Astrocyte (in vitro differentiated cells and primary cell): ENCODE results near the gene ZBTB46. TPM values are rescaled to one million over a fixed set of nuclear protein-coding genes. Genes with fewer than 3 reads are reported as not detected.

Experiments
- DNase-seq: peaks from one replicate; pipeline ENCODE4 v3.0.0-alpha.2; 2010; ENCODE audit warnings: low read depth
- FAIRE-seq: peaks from 2 replicates; lab custom pipeline; 2011; peaks lifted over from hg19 to GRCh38; lab: Jason Lieb, UNC
- H2AFZ ChIP-seq: 2 replicates; pipeline ENCODE4 v1.6.0; 2012; ENCODE audit warnings: low read depth, low read length, inconsistent platforms
- H3K27ac ChIP-seq: 2 replicates; pipeline ENCODE4 v1.5.1; 2011; ENCODE audit warnings: low read depth, low read length, inconsistent platforms
- H3K27me3 ChIP-seq: 2 replicates; pipeline ENCODE4 v1.6.0; 2011; ENCODE audit warnings: low read length, inconsistent platforms; ENCODE audit not compliant: insufficient read depth
- H3K36me3 ChIP-seq: 2 replicates; pipeline ENCODE4 v1.5.1; 2011; ENCODE audit warnings: low read length, inconsistent platforms; ENCODE audit not compliant: insufficient read depth
- H3K4me1 ChIP-seq: 2 replicates; pipeline ENCODE4 v1.5.1; 2011; ENCODE audit warnings: low read length, inconsistent platforms; ENCODE audit not compliant: insufficient read depth
- H3K4me2 ChIP-seq: 2 replicates; pipeline ENCODE4 v1.6.0; 2012; ENCODE audit warnings: low read length, inconsistent platforms
- H3K4me3 ChIP-seq: 2 replicates; pipeline ENCODE4 v1.5.1; 2011; ENCODE audit warnings: low read depth, mild to moderate bottlenecking, low read length, inconsistent platforms; ENCODE audit not compliant: insufficient read depth
- H3K79me2 ChIP-seq: 2 replicates; pipeline ENCODE4 v1.6.0; 2012; ENCODE audit warnings: mild to moderate bottlenecking, low read length, inconsistent platforms; ENCODE audit not compliant: insufficient read depth
- H3K9ac ChIP-seq: 2 replicates; pipeline ENCODE4 v1.6.0; 2012; ENCODE audit warnings: mild to moderate bottlenecking, low read length, inconsistent platforms
- H3K9me3 ChIP-seq: 2 replicates; pipeline ENCODE4 v1.5.1; 2012; ENCODE audit warnings: low read depth, mild to moderate bottlenecking, low read length, inconsistent platforms; ENCODE audit not compliant: insufficient read depth
- H4K20me1 ChIP-seq: 2 replicates; pipeline ENCODE4 v1.6.0; 2012; ENCODE audit warnings: low read length, inconsistent platforms; ENCODE audit not compliant: insufficient read depth
- H3K27ac Mint-ChIP-seq: one replicate; pipeline ENCODE4 v1.8.0; 2021; ENCODE audit warnings: mild to moderate bottlenecking, mixed read lengths; ENCODE audit not compliant: unreplicated experiment
- H3K27me3 Mint-ChIP-seq: one replicate; pipeline ENCODE4 v1.8.0; 2021; ENCODE audit warnings: low read depth, mixed read lengths; ENCODE audit not compliant: unreplicated experiment
- H3K36me3 Mint-ChIP-seq: one replicate; pipeline ENCODE4 v1.8.0; 2021; ENCODE audit warnings: low read depth, mixed read lengths; ENCODE audit not compliant: unreplicated experiment
- H3K4me1 Mint-ChIP-seq: one replicate; pipeline ENCODE4 v1.8.0; 2021; ENCODE audit warnings: low read depth, mixed read lengths; ENCODE audit not compliant: unreplicated experiment
- H3K4me3 Mint-ChIP-seq: one replicate; pipeline ENCODE4 v1.8.0; 2021; ENCODE audit warnings: mild to moderate bottlenecking, moderate library complexity, mixed read lengths; ENCODE audit not compliant: unreplicated experiment
- H3K9me3 Mint-ChIP-seq: one replicate; pipeline ENCODE4 v1.8.0; 2021; ENCODE audit warnings: mild to moderate bottlenecking, mixed read lengths; ENCODE audit not compliant: unreplicated experiment
- CTCF ChIP-seq: IDR thresholded peaks from 2 replicates; pipeline ENCODE4 v1.5.1; 2011; ENCODE audit warnings: low read depth, mild to moderate bottlenecking, inconsistent platforms, low read length, moderate library complexity; ENCODE audit not compliant: insufficient read depth
- EZH2 ChIP-seq: IDR thresholded peaks from 2 replicates; pipeline ENCODE4 v1.6.1; 2012; ENCODE audit warnings: mild to moderate bottlenecking, low read length, inconsistent platforms; ENCODE audit not compliant: insufficient read depth
- total RNA-seq: library from RNA; stranded (reverse); gene quantifications from 2 replicates; pipeline ENCODE4 v1.2.1, GENCODE V29; 2021

ZBTB46 gene
- total RNA-seq, 1 donor from 2014 or later = 13.9 TPM

GRCh38 chr20:63821811-63822210 lies 9.3 kb downstream of the ZBTB46 start:
- no peak overlapping the region for H3K4me2 ChIP-seq
- peaks cover 23% of the 10 kb centered on the region for H4K20me1 ChIP-seq
- peaks cover 3% of the 10 kb centered on the region for H3K36me3 Mint-ChIP-seq
- no peak for FAIRE-seq
- H3K27me3 ChIP-seq = peaks cover 7% of the 10 kb centered on the region
- H3K9ac ChIP-seq = no peak overlapping the region
- H3K79me2 ChIP-seq = peaks cover 8% of the 10 kb centered on the region
- no peak overlapping the region for H2AFZ ChIP-seq
- no peaks in the 10 kb centered on the region for H3K27me3 Mint-ChIP-seq
- no peak overlapping the region for H3K4me3 Mint-ChIP-seq
- no peak for DNase-seq
- H3K27ac ChIP-seq = no peak overlapping the region
- no peaks in the 10 kb centered on the region for H3K36me3 ChIP-seq
- peaks cover 17% of the 10 kb centered on the region for H3K4me1 Mint-ChIP-seq
- TF ChIP-seq EZH2 (no peak), CTCF (no peak)
- H3K27ac Mint-ChIP-seq = peak overlapping the region; percentile 62
- H3K9me3 ChIP-seq = no peaks in the 10 kb centered on the region
- no peaks in the 10 kb centered on the region for H3K9me3 Mint-ChIP-seq
- no peak overlapping the region for H3K4me3 ChIP-seq
- H3K4me1 ChIP-seq = no peaks in the 10 kb centered on the region

- peak overlapping the region; percentile 9 for H3K9ac ChIP-seq
- H3K27ac ChIP-seq = no peak overlapping the region
- H3K4me2 ChIP-seq = peak overlapping the region; percentile 42
- H3K9me3 Mint-ChIP-seq = no peaks in the 10 kb centered on the region
- peaks cover 33% of the 10 kb centered on the region for H4K20me1 ChIP-seq
- no peak for FAIRE-seq
- H3K27me3 ChIP-seq = peaks cover 7% of the 10 kb centered on the region
- H3K4me3 ChIP-seq = no peak overlapping the region
- peak overlapping the region; percentile 1 for H3K4me3 Mint-ChIP-seq
- no peak overlapping the region for H3K27ac Mint-ChIP-seq
- H3K4me1 Mint-ChIP-seq = peaks cover 8% of the 10 kb centered on the region
- TF ChIP-seq CTCF (peak; percentile 20), EZH2 (no peak)
- no peak overlapping the region for H2AFZ ChIP-seq
- H3K79me2 ChIP-seq = peaks cover 5% of the 10 kb centered on the region
- H3K4me1 ChIP-seq = no peaks in the 10 kb centered on the region
- peaks cover 10% of the 10 kb centered on the region for H3K36me3 Mint-ChIP-seq
- H3K9me3 ChIP-seq = no peaks in the 10 kb centered on the region
- H3K36me3 ChIP-seq = no peaks in the 10 kb centered on the region
- H3K27me3 Mint-ChIP-seq = no peaks in the 10 kb centered on the region
- no peak for DNase-seq
Measured at GRCh38 chr20:63819224-63819921, 11.7 kb downstream of the ZBTB46 start.

GRCh38 chr20:63815615-63816253 lies 15.3 kb downstream of the ZBTB46 start:
- TF ChIP-seq CTCF = no peak
- Histone ChIP-seq H3K4me3 (no peak overlapping the region), H4K20me1 (peaks cover 33% of the 10 kb centered on the region), H3K4me2 (no peak overlapping the region), H3K4me1 (no peaks in the 10 kb centered on the region), H3K9ac (no peak overlapping the region), H3K79me2 (no peaks in the 10 kb centered on the region), H2AFZ (no peak overlapping the region), H3K36me3 (no peaks in the 10 kb centered on the region), H3K9me3 (no peaks in the 10 kb centered on the region), H3K27me3 (no peaks in the 10 kb centered on the region), H3K27ac (no peak overlapping the region)
- FAIRE-seq = no peak
- Mint-ChIP-seq H3K27ac (no peak overlapping the region), H3K36me3 (peaks cover 10% of the 10 kb centered on the region), H3K9me3 (no peaks in the 10 kb centered on the region), H3K27me3 (no peaks in the 10 kb centered on the region), H3K4me1 (no peaks in the 10 kb centered on the region), H3K4me3 (no peak overlapping the region)
- DNase-seq = no peak
